K562 (cell line): ENCODE data around the gene CTPS1. TPM values are rescaled to one million over a fixed set of nuclear protein-coding genes. Genes with fewer than 3 reads are reported as not detected.

ENCODE experiments used
- ARID4B ChIP-seq: sonication (generic); formaldehyde crosslinking; IDR thresholded peaks from 2 replicates; pipeline ENCODE4 v1.8.0; 2022; ENCODE audit warnings: mild to moderate bottlenecking, missing genetic modification reagents
- BRF1 ChIP-seq: IDR thresholded peaks from 3 replicates; pipeline ENCODE4 v1.6.1; 2011; ENCODE audit warnings: borderline replicate concordance, mild to moderate bottlenecking; ENCODE audit not compliant: insufficient read length; ENCODE audit errors: extremely low read depth
- CXXC5 ChIP-seq: fragments of 250-450 bp; sonication (Bioruptor Pico); IDR thresholded peaks from 2 replicates; pipeline ENCODE4 v1.8.0; 2022; ENCODE audit warnings: inconsistent platforms, mild to moderate bottlenecking, moderate library complexity
- DPF2 ChIP-seq: fragments of 450-650 bp; IDR thresholded peaks from 2 replicates; pipeline ENCODE4 v1.6.1; 2016
- E4F1 ChIP-seq: fragments of 250-450 bp; sonication (Bioruptor Pico); IDR thresholded peaks from 2 replicates; pipeline ENCODE4 v1.5.0; 2021; ENCODE audit warnings: mild to moderate bottlenecking, borderline replicate concordance
- EGR1 ChIP-seq: fragments of 450-650 bp; conservative IDR thresholded peaks from 2 replicates; pipeline ENCODE4 v1.6.1; 2017; ENCODE audit warnings: mild to moderate bottlenecking
- FOXM1 ChIP-seq, 2 experiments: fragments of 450-650 bp in 1 of 2; sonication (generic) in 1 of 2; formaldehyde crosslinking in 1 of 2; IDR thresholded peaks; 2 replicates each; pipeline versions ENCODE4 v1.6.1 to v1.9.0; 2017 to 2022; ENCODE audit warnings: low read depth in 2 of 2, mild to moderate bottlenecking in 2 of 2, missing genetic modification reagents in 1 of 2, moderate library complexity in 1 of 2
- HCFC1 ChIP-seq: IDR thresholded peaks from 2 replicates; pipeline ENCODE4 v1.6.1; 2012; ENCODE audit warnings: low read depth, low read length, improper control_type of control experiment
- LCOR ChIP-seq: sonication (generic); formaldehyde crosslinking; IDR thresholded peaks from 2 replicates; pipeline ENCODE4 v1.8.0; 2022; ENCODE audit warnings: mild to moderate bottlenecking, missing genetic modification reagents
- MXI1 ChIP-seq: IDR thresholded peaks from 2 replicates; pipeline ENCODE4 v1.6.1; 2011; ENCODE audit warnings: low read depth, mild to moderate bottlenecking, improper control_type of control experiment, low read length
- PHTF2 ChIP-seq: fragments of 250-450 bp; sonication (Bioruptor Pico); IDR thresholded peaks from 2 replicates; pipeline ENCODE4 v1.5.0; 2021; ENCODE audit warnings: mild to moderate bottlenecking
- POLR2AphosphoS5 ChIP-seq: IDR thresholded peaks from 2 replicates; pipeline ENCODE4 v1.6.1; 2011; ENCODE audit warnings: mild to moderate bottlenecking, low read depth, low read length, moderate library complexity; ENCODE audit not compliant: control insufficient read depth, insufficient read depth
- SIN3A ChIP-seq, 2 experiments: fragments of 150-350 bp in 1 of 2; IDR thresholded peaks; 2 replicates each; pipeline ENCODE4 v1.6.1; 2011 to 2016; ENCODE audit warnings: borderline replicate concordance in 2 of 2, low read depth in 2 of 2, low read length in 2 of 2, mild to moderate bottlenecking in 2 of 2, moderate library complexity in 2 of 2; ENCODE audit not compliant: control insufficient read depth in 1 of 2
- SIRT6 ChIP-seq: IDR thresholded peaks from one replicate; pipeline ENCODE4 v1.6.1; 2012; ENCODE audit warnings: low read depth, mild to moderate bottlenecking, control low read depth, inconsistent platforms, low read length, moderate library complexity
- TBL1XR1 ChIP-seq, 2 experiments: IDR thresholded peaks; 2 replicates each; pipeline ENCODE4 v1.6.1; 2012; ENCODE audit warnings: improper control_type of control experiment in 2 of 2, low read length in 2 of 2, mild to moderate bottlenecking in 1 of 2
- ZFPM2 ChIP-seq: fragments of 250-450 bp; sonication (Bioruptor Pico); IDR thresholded peaks from 2 replicates; pipeline ENCODE4 v1.5.1; 2022; ENCODE audit warnings: mild to moderate bottlenecking
- ZKSCAN3 ChIP-seq: fragments of 250-450 bp; sonication (Bioruptor Pico); IDR thresholded peaks from 2 replicates; pipeline ENCODE4 v1.4.0; 2020
- polyA plus RNA-seq, 8 experiments: library from polyadenylated mRNA; depleted of rRNA in 4 of 8; stranded (reverse) in 5 of 8; unstranded in 3 of 8; fragments of >200 nt; fragmentation: Nextera tagmentation in 2 of 8; fragmentation: Illumina TruSeq in 1 of 8; extraction: Ambion mirVana in 2 of 8; extraction: Trizol in 1 of 8; gene quantifications; 2 replicates each; pipeline versions ENCODE4 v1.2.1 to v1.2.3, GENCODE V29; 2011 to 2014; ENCODE audit warnings: inconsistent platforms in 1 of 8, missing spikeins in 1 of 8
- total RNA-seq, 7 experiments: library from RNA; depleted of rRNA in 6 of 7; stranded (reverse); fragments of >200 nt in 6 of 7; fragmentation: Illumina TruSeq in 2 of 7; extraction: Trizol in 2 of 7; gene quantifications; 2 replicates each; pipeline versions ENCODE4 v1.2.1 to v1.2.3, GENCODE V29; 2011 to 2021; ENCODE audit warnings: low replicate concordance in 1 of 7
- TF ChIP-seq, protein P1 (sequence below): sonication (generic); formaldehyde crosslinking; IDR thresholded peaks from 2 replicates; pipeline ENCODE4 v1.8.0; 2022; ENCODE audit warnings: mild to moderate bottlenecking, missing genetic modification reagents, borderline replicate concordance

The CTPS1 gene
- total and polyA plus RNA-seq, 9 of the 15 experiments (the other 6 are each of a cell fraction or from before 2014, with no cell fraction given): 44.4 to 164 (median 87.7) TPM

GRCh38 chr1:40979241-40980067, at the start of gene CTPS1 (continued):
- TF ChIP-seq LCOR (CRISPR knock-in tag) (peak; percentile 64; the same call in 1 of the 2 replicates), POLR2AphosphoS5 (peak; percentile 80; the same call in 1 of the 2 replicates), SIN3A (IDR thresholded peaks at IDR 0.05; ENCODE audit: borderline replicate concordance in 2 of 2, control insufficient read depth in 1 of 2, low read depth in 2 of 2, low read length in 2 of 2) (peak in 1 of 2 experiments; percentile 77; a peak in 2 of 4 replicates), BRF1 (no peak), ARID4B (0 out of 2 replicates have a peak, but pooled peaks have one; percentile 28), HCFC1 (no peak), DPF2 (peak; percentile 18; the same call in 1 of the 2 replicates), PHTF2 (no peak), ZFPM2 (CRISPR knock-in tag) (no peak), SIRT6 (no peak), TBL1XR1 (IDR thresholded peaks at IDR 0.05; ENCODE audit: low read length in 2 of 2) (0 out of 4 replicates have a peak, but pooled peaks of 1 of the 2 experiments have one; percentile 28), E4F1 (no peak), EGR1 (peak; percentile 71), CXXC5 (CRISPR knock-in tag) (peak; percentile 91; the same call in 1 of the 2 replicates), MXI1 (no peak), FOXM1 (IDR thresholded peaks at IDR 0.05; ENCODE audit: low read depth) (no peak), FOXM1 (CRISPR knock-in tag; IDR thresholded peaks at IDR 0.05; ENCODE audit: low read depth) (peak; percentile 51; the same call in 1 of the 2 replicates), ZKSCAN3 (no peak)
- TF ChIP-seq, protein P1, sequence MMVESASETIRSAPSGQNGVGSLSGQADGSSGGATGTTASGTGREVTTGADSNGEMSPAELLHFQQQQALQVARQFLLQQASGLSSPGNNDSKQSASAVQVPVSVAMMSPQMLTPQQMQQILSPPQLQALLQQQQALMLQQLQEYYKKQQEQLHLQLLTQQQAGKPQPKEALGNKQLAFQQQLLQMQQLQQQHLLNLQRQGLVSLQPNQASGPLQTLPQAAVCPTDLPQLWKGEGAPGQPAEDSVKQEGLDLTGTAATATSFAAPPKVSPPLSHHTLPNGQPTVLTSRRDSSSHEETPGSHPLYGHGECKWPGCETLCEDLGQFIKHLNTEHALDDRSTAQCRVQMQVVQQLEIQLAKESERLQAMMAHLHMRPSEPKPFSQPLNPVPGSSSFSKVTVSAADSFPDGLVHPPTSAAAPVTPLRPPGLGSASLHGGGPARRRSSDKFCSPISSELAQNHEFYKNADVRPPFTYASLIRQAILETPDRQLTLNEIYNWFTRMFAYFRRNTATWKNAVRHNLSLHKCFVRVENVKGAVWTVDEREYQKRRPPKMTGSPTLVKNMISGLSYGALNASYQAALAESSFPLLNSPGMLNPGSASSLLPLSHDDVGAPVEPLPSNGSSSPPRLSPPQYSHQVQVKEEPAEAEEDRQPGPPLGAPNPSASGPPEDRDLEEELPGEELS (CRISPR knock-in tag): no peak
